ENCODE results near the gene PIK3CB. TPM values are rescaled to one million over a fixed set of nuclear protein-coding genes. Genes with fewer than 3 reads are reported as not detected.
"Not testable (repeated sequence)": the region's sequence is repeated elsewhere in the genome, so short reads cannot be mapped to it uniquely, and the experiment has no call there.

PIK3CB gene
- total RNA-seq, 1 experiment from 2014 or later: 73.9 TPM

DNA sequence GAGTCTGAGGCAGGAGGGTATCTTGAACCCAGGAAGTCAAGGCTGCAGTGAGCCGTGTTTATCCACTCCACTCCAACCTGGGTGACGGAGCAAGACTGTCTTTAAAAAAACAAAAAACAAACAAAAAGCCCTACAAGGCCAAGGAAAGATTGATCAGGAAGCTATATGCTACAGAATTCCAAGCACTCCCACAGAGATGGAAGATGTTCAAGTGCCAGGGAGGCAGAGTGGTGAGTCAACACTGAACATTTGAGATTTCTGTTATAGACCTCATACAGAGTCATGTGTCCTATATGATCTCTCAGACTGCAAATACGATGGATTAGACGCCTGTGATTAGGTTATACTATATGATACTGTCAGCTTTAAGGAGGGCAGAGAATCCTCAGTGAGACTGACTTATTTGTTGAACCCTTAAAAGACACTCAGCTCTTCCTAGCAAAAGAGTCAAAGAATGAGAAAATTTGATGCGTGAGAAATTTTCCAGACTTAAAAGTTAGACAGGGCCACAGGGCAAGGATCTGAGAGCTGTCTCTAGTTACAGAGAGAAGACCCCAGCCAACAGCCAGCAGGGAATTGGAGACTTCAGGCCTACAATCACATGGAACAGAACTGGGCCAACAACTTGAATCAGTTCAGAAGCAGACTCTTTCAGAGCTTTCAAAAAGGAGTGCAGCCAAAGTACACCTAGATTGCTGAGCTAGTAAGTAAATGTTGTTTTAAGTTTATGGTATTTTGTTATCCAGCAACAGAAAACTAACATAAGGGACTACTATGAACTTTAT lies 107.6 kb downstream of the PIK3CB start:
- no TSS peak for BruUV-seq (replicated peaks)
- in situ Hi-C loops (cut with HindIII; ENCODE audit: low pct_unique_long_range_greater_than_20kb, low sequenced_read_pairs): no loop called here
- POLR2A ChIA-PET: no interaction called here
- CTCF ChIA-PET: no interaction called here
- DNase-seq (ENCODE audit: low read depth, low spot score) (no peak), ATAC-seq (peak; percentile 45; the same call in 1 of the 2 replicates)
- TF ChIP-seq, protein P1, sequence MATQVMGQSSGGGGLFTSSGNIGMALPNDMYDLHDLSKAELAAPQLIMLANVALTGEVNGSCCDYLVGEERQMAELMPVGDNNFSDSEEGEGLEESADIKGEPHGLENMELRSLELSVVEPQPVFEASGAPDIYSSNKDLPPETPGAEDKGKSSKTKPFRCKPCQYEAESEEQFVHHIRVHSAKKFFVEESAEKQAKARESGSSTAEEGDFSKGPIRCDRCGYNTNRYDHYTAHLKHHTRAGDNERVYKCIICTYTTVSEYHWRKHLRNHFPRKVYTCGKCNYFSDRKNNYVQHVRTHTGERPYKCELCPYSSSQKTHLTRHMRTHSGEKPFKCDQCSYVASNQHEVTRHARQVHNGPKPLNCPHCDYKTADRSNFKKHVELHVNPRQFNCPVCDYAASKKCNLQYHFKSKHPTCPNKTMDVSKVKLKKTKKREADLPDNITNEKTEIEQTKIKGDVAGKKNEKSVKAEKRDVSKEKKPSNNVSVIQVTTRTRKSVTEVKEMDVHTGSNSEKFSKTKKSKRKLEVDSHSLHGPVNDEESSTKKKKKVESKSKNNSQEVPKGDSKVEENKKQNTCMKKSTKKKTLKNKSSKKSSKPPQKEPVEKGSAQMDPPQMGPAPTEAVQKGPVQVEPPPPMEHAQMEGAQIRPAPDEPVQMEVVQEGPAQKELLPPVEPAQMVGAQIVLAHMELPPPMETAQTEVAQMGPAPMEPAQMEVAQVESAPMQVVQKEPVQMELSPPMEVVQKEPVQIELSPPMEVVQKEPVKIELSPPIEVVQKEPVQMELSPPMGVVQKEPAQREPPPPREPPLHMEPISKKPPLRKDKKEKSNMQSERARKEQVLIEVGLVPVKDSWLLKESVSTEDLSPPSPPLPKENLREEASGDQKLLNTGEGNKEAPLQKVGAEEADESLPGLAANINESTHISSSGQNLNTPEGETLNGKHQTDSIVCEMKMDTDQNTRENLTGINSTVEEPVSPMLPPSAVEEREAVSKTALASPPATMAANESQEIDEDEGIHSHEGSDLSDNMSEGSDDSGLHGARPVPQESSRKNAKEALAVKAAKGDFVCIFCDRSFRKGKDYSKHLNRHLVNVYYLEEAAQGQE (IDR thresholded peaks at IDR 0.05; ENCODE audit: insufficient read depth in 1 of 2, low read depth in 2 of 2, low read length in 1 of 2): no peak
- TF ChIP-seq, protein P2, sequence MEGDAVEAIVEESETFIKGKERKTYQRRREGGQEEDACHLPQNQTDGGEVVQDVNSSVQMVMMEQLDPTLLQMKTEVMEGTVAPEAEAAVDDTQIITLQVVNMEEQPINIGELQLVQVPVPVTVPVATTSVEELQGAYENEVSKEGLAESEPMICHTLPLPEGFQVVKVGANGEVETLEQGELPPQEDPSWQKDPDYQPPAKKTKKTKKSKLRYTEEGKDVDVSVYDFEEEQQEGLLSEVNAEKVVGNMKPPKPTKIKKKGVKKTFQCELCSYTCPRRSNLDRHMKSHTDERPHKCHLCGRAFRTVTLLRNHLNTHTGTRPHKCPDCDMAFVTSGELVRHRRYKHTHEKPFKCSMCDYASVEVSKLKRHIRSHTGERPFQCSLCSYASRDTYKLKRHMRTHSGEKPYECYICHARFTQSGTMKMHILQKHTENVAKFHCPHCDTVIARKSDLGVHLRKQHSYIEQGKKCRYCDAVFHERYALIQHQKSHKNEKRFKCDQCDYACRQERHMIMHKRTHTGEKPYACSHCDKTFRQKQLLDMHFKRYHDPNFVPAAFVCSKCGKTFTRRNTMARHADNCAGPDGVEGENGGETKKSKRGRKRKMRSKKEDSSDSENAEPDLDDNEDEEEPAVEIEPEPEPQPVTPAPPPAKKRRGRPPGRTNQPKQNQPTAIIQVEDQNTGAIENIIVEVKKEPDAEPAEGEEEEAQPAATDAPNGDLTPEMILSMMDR (IDR thresholded peaks at IDR 0.05): no peak
- intact Hi-C loops (cut with micrococcal nuclease; ENCODE audit: unreplicated experiment): no loop called here
- Histone ChIP-seq H3K9me3 (ENCODE audit: control insufficient read depth, insufficient read depth, low read depth, low read length) (no peaks in the 10 kb centered on the region), H3K4me3 (ENCODE audit: low read depth in 2 of 2, low read length in 2 of 2) (no peak overlapping the region), H3K27me3 (ENCODE audit: control insufficient read depth, insufficient read depth, low read length) (no peaks in the 10 kb centered on the region), H3K4me1 (ENCODE audit: control insufficient read depth, insufficient read depth, low read length) (no peaks in the 10 kb centered on the region), H3K36me3 (ENCODE audit: control insufficient read depth, insufficient read depth, low read length) (no peaks in the 10 kb centered on the region), H3K27ac (ENCODE audit: low read length) (no peak overlapping the region)

DNA sequence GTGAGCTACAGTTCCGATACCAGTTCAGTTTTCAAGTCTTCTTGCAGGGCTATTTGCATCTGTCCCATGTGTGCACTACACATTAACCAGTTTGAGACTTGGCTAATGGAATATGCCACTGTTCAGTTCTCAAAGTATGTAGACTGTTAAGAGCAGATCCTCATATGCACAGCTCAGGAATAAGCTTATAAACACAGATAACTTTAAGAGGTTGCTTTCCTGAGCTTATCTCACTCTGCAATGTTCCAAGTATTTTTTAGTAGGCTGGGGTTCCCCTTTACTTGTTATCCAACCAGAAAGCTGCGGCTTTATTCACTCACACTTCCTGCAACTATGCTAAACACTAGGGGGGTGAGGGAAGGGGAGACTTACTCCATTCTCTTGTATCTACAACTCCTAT lies 108.7 kb downstream of the PIK3CB start:
- H3K27me3 ChIP-seq (ENCODE audit: control insufficient read depth, insufficient read depth, low read length); CTCF ChIA-PET; BruUV-seq (replicated peaks); in situ Hi-C loops (cut with HindIII; ENCODE audit: low pct_unique_long_range_greater_than_20kb, low sequenced_read_pairs); H3K36me3 ChIP-seq (ENCODE audit: control insufficient read depth, insufficient read depth, low read length); H3K27ac ChIP-seq (ENCODE audit: low read length); POLR2A ChIA-PET; intact Hi-C loops (cut with micrococcal nuclease; ENCODE audit: unreplicated experiment); H3K4me3 ChIP-seq (ENCODE audit: low read depth in 2 of 2, low read length in 2 of 2); ATAC-seq; H3K4me1 ChIP-seq (ENCODE audit: control insufficient read depth, insufficient read depth, low read length); DNase-seq (ENCODE audit: low read depth, low spot score); H3K9me3 ChIP-seq (ENCODE audit: control insufficient read depth, insufficient read depth, low read depth, low read length): not testable (repeated sequence)

DNA sequence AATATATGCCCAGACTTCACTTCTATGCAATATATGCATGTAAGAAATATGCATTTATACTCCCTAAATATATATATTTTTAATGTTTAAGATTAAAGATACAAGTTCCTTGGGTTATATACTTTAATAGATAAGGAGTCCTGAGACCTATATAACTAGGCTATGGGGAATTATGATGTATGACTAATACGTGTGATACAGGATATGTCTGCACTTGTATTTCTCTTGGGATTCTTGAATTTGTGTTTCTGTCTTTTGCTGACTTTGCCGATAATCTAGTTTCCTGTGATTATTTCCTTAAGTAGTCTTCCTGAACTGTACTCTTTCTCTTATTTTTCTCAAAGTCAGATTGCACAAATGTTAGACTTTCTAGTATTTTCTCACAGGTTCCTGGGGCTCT lies 109.6 kb downstream of the PIK3CB start:
- no peak for ATAC-seq
- BruUV-seq (replicated peaks): TSS peak; percentile 20

More for the DNA sequence above, 109.6 kb downstream of the PIK3CB start:
- no peak for DNase-seq (ENCODE audit: low read depth, low spot score)
- CTCF ChIA-PET: no interaction called here
- in situ Hi-C loops (cut with HindIII; ENCODE audit: low pct_unique_long_range_greater_than_20kb, low sequenced_read_pairs): no loop called here
- Histone ChIP-seq H3K4me3 (ENCODE audit: low read depth in 2 of 2, low read length in 2 of 2) (no peak overlapping the region), H3K27me3 (ENCODE audit: control insufficient read depth, insufficient read depth, low read length) (no peaks in the 10 kb centered on the region), H3K9me3 (ENCODE audit: control insufficient read depth, insufficient read depth, low read depth, low read length) (no peaks in the 10 kb centered on the region), H3K36me3 (ENCODE audit: control insufficient read depth, insufficient read depth, low read length) (no peaks in the 10 kb centered on the region), H3K4me1 (ENCODE audit: control insufficient read depth, insufficient read depth, low read length) (no peaks in the 10 kb centered on the region), H3K27ac (ENCODE audit: low read length) (no peak overlapping the region)
- POLR2A ChIA-PET: no interaction called here
- TF ChIP-seq TCF7L2 (IDR thresholded peaks at IDR 0.05; ENCODE audit: low read depth, low read length) (no peak), POLR2AphosphoS5 (IDR thresholded peaks at IDR 0.05; ENCODE audit: low read depth, low read length) (no peak), SIN3A (IDR thresholded peaks at IDR 0.05; ENCODE audit: borderline replicate concordance, insufficient read depth, low read depth, low read length) (no peak)
- TF ChIP-seq, protein P1 (IDR thresholded peaks at IDR 0.05; ENCODE audit: insufficient read depth in 1 of 2, low read depth in 2 of 2, low read length in 1 of 2): no peak
- TF ChIP-seq, protein P2 (IDR thresholded peaks at IDR 0.05): no peak
- intact Hi-C loops (cut with micrococcal nuclease; ENCODE audit: unreplicated experiment): no loop called here
